Neural cell (in vitro differentiated cells): ENCODE measurements around the gene TRPM3. TPM values are rescaled to one million over a fixed set of nuclear protein-coding genes. Genes with fewer than 3 reads are reported as not detected.

Source experiments
- H2AFZ ChIP-seq: fragments of 200-600, 300-800 bp; sonication (generic), shearing (Covaris generic); 2 replicates; pipeline ENCODE4 v1.6.0; 2014; ENCODE audit warnings: low read depth, mild to moderate bottlenecking, antibody characterized with exemption, low read length, moderate library complexity
- H3F3A ChIP-seq: fragments of 200-600 bp; shearing (Covaris generic); 2 replicates; pipeline ENCODE4 v1.6.1; 2016; ENCODE audit warnings: mild to moderate bottlenecking, moderate library complexity, mixed read lengths, antibody characterized with exemption, low read length; ENCODE audit not compliant: insufficient read depth, poor library complexity, severe bottlenecking
- H3K27ac ChIP-seq: fragments of 200-600, 300-800 bp; sonication (generic), shearing (Covaris generic); 2 replicates; pipeline ENCODE4 v1.5.1; 2014; ENCODE audit warnings: mild to moderate bottlenecking, low read length, moderate library complexity
- H3K27me3 ChIP-seq: fragments of 300-800, 200-600 bp; sonication (generic), shearing (Covaris generic); 2 replicates; pipeline ENCODE4 v1.6.0; 2014; ENCODE audit warnings: mild to moderate bottlenecking, low read depth, low read length, moderate library complexity; ENCODE audit not compliant: insufficient read depth
- H3K36me3 ChIP-seq: fragments of 300-800, 200-600 bp; sonication (generic), shearing (Covaris generic); 2 replicates; pipeline ENCODE4 v1.5.1; 2014; ENCODE audit warnings: mild to moderate bottlenecking, antibody characterized with exemption, low read length, moderate library complexity; ENCODE audit not compliant: insufficient read depth
- H3K4me2 ChIP-seq: fragments of 300-800, 200-600 bp; sonication (generic), shearing (Covaris generic); 2 replicates; pipeline ENCODE4 v1.6.0; 2014; ENCODE audit warnings: mild to moderate bottlenecking, low read length
- H3K4me3 ChIP-seq: fragments of 300-800, 200-600 bp; sonication (generic), shearing (Covaris generic); 2 replicates; pipeline ENCODE4 v1.5.1; 2014; ENCODE audit warnings: mild to moderate bottlenecking, low read length, moderate library complexity
- H3K79me2 ChIP-seq: fragments of 200-600 bp; shearing (Covaris generic); replicated peaks from 2 replicates; pipeline ENCODE4 v1.6.0; 2014; ENCODE audit warnings: mild to moderate bottlenecking, low read length, moderate library complexity; ENCODE audit not compliant: insufficient read depth
- H3K9ac ChIP-seq: fragments of 300-800, 200-600 bp; sonication (generic), shearing (Covaris generic); 2 replicates; pipeline ENCODE4 v1.6.1; 2016; ENCODE audit warnings: mild to moderate bottlenecking, low read length, mixed read lengths
- H3K9me2 ChIP-seq: fragments of 200-600 bp; shearing (Covaris generic); 2 replicates; pipeline ENCODE4 v1.6.1; 2016; ENCODE audit warnings: mild to moderate bottlenecking, low read length, mixed read lengths; ENCODE audit not compliant: insufficient read depth
- H3K9me3 ChIP-seq: fragments of 200-600, 300-800 bp; sonication (generic), shearing (Covaris generic); 2 replicates; pipeline ENCODE4 v1.6.1; 2016; ENCODE audit warnings: mild to moderate bottlenecking, mixed run types, low read length, moderate library complexity, mixed read lengths
- H4K20me1 ChIP-seq: fragments of 200-600 bp; shearing (Covaris generic); 2 replicates; pipeline ENCODE4 v1.6.1; 2016; ENCODE audit warnings: mild to moderate bottlenecking, mixed run types; ENCODE audit not compliant: insufficient read depth
- CTCF ChIP-seq: fragments of 450-650 bp; IDR thresholded peaks from 2 replicates; pipeline ENCODE4 v1.5.1; 2014; ENCODE audit warnings: antibody characterized with exemption, mild to moderate bottlenecking, moderate library complexity; ENCODE audit not compliant: poor library complexity, severe bottlenecking
- EP300 ChIP-seq: fragments of 450-650 bp; conservative IDR thresholded peaks from 2 replicates; pipeline ENCODE4 v1.6.1; 2014; ENCODE audit warnings: antibody characterized with exemption, mild to moderate bottlenecking, moderate library complexity; ENCODE audit not compliant: poor library complexity, severe bottlenecking
- EZH2 ChIP-seq: fragments of 200-600, 300-800 bp; shearing (Covaris generic), sonication (generic); IDR thresholded peaks from 2 replicates; pipeline ENCODE4 v1.6.1; 2014; ENCODE audit warnings: antibody characterized with exemption, low read length, borderline replicate concordance, mild to moderate bottlenecking; ENCODE audit not compliant: insufficient read depth, poor library complexity, severe bottlenecking
- MXI1 ChIP-seq: fragments of 450-650 bp; conservative IDR thresholded peaks from 2 replicates; pipeline ENCODE4 v1.6.1; 2014; ENCODE audit warnings: antibody characterized with exemption, mild to moderate bottlenecking; ENCODE audit not compliant: poor library complexity, severe bottlenecking
- POLR2AphosphoS5 ChIP-seq: IDR thresholded peaks from 2 replicates; pipeline ENCODE4 v1.6.1; 2012
- RAD21 ChIP-seq: fragments of 450-650 bp; conservative IDR thresholded peaks from 2 replicates; pipeline ENCODE4 v1.6.1; 2014; ENCODE audit warnings: antibody characterized with exemption, mild to moderate bottlenecking, moderate library complexity
- SMC3 ChIP-seq: fragments of 450-650 bp; conservative IDR thresholded peaks from 2 replicates; pipeline ENCODE4 v1.6.1; 2014; ENCODE audit warnings: antibody characterized with exemption, mild to moderate bottlenecking, moderate library complexity; ENCODE audit not compliant: poor library complexity
- TAF1 ChIP-seq: IDR thresholded peaks from 2 replicates; pipeline ENCODE4 v1.6.1; 2012; ENCODE audit warnings: low read depth
- polyA plus RNA-seq: library from polyadenylated mRNA; depleted of rRNA; stranded (reverse); fragments of >200 nt; gene quantifications from 2 replicates; pipeline ENCODE4 v1.2.3, GENCODE V29; 2014
- TF ChIP-seq, protein P1 (sequence below): IDR thresholded peaks from 2 replicates; pipeline ENCODE4 v1.6.1; 2012; ENCODE audit warnings: borderline replicate concordance

TRPM3 gene
- polyA plus RNA-seq, 1 donor from 2014 or later, result 1.3 TPM

- Histone ChIP-seq H2AFZ (no peak overlapping the region), H3F3A (no peaks in the 10 kb centered on the region), H3K27ac (no peak overlapping the region), H3K27me3 (no peaks in the 10 kb centered on the region), H4K20me1 (no peaks in the 10 kb centered on the region), H3K9me3 (peaks cover 3% of the 10 kb centered on the region), H3K36me3 (no peaks in the 10 kb centered on the region), H3K4me2 (no peak overlapping the region), H3K79me2 (no peaks in the 10 kb centered on the region), H3K9me2 (no peaks in the 10 kb centered on the region), H3K4me3 (no peak overlapping the region), H3K9ac (no peak overlapping the region)
- TF ChIP-seq RAD21 (no peak), EP300 (no peak), TAF1 (no peak), CTCF (no peak), EZH2 (no peak), MXI1 (no peak), SMC3 (no peak), POLR2AphosphoS5 (no peak)
- TF ChIP-seq, protein P1, sequence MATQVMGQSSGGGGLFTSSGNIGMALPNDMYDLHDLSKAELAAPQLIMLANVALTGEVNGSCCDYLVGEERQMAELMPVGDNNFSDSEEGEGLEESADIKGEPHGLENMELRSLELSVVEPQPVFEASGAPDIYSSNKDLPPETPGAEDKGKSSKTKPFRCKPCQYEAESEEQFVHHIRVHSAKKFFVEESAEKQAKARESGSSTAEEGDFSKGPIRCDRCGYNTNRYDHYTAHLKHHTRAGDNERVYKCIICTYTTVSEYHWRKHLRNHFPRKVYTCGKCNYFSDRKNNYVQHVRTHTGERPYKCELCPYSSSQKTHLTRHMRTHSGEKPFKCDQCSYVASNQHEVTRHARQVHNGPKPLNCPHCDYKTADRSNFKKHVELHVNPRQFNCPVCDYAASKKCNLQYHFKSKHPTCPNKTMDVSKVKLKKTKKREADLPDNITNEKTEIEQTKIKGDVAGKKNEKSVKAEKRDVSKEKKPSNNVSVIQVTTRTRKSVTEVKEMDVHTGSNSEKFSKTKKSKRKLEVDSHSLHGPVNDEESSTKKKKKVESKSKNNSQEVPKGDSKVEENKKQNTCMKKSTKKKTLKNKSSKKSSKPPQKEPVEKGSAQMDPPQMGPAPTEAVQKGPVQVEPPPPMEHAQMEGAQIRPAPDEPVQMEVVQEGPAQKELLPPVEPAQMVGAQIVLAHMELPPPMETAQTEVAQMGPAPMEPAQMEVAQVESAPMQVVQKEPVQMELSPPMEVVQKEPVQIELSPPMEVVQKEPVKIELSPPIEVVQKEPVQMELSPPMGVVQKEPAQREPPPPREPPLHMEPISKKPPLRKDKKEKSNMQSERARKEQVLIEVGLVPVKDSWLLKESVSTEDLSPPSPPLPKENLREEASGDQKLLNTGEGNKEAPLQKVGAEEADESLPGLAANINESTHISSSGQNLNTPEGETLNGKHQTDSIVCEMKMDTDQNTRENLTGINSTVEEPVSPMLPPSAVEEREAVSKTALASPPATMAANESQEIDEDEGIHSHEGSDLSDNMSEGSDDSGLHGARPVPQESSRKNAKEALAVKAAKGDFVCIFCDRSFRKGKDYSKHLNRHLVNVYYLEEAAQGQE, result no peak
Measured at GRCh38 chr9:71010258-71010657, 111.2 kb downstream of the TRPM3 start.

- H3K9me2 ChIP-seq, result no peaks in the 10 kb centered on the region
- no peak overlapping the region for H3K4me3 ChIP-seq
- H3K36me3 ChIP-seq, result no peaks in the 10 kb centered on the region
- no peaks in the 10 kb centered on the region for H4K20me1 ChIP-seq
- no peak overlapping the region for H3K9ac ChIP-seq
- no peak overlapping the region for H2AFZ ChIP-seq
- no peak overlapping the region for H3K4me2 ChIP-seq
- H3K79me2 ChIP-seq, result no peaks in the 10 kb centered on the region
- no peak overlapping the region for H3K27ac ChIP-seq
- H3K9me3 ChIP-seq, result peaks cover 13% of the 10 kb centered on the region
- no peaks in the 10 kb centered on the region for H3F3A ChIP-seq
- no peaks in the 10 kb centered on the region for H3K27me3 ChIP-seq
- TF ChIP-seq MXI1 (no peak), SMC3 (no peak), CTCF (no peak), POLR2AphosphoS5 (no peak), TAF1 (no peak)
- TF ChIP-seq, protein P1, result no peak
Measured at GRCh38 chr9:71005456-71005855, 116.0 kb downstream of the TRPM3 start.
